ENCODE results near the gene MGMT.

MGMT gene

DNA sequence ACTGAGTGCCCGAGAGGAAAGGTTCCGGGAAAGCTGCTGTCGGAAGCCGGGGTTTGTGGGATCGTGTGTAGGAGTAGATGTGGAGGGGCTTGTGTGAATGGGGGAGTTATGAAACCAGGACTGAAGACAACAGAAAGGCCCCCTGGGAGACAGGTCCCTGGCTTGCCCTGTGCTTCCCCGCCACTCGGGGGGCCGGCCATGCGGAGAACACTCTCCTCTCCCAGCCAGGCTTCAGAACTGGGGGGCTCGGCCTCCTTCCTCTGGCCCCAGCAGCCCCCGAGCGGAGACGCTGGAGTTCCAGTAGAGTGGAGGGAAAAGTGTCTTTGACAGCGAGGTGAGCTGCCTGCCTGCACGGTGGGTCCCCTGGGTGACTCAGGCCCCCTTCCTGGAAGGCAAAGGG, 185.0 kb downstream of the MGMT start:
- DNase-seq (ENCODE audit: low read depth in 3 of 3, low spot score in 1 of 3): no peak

DNA sequence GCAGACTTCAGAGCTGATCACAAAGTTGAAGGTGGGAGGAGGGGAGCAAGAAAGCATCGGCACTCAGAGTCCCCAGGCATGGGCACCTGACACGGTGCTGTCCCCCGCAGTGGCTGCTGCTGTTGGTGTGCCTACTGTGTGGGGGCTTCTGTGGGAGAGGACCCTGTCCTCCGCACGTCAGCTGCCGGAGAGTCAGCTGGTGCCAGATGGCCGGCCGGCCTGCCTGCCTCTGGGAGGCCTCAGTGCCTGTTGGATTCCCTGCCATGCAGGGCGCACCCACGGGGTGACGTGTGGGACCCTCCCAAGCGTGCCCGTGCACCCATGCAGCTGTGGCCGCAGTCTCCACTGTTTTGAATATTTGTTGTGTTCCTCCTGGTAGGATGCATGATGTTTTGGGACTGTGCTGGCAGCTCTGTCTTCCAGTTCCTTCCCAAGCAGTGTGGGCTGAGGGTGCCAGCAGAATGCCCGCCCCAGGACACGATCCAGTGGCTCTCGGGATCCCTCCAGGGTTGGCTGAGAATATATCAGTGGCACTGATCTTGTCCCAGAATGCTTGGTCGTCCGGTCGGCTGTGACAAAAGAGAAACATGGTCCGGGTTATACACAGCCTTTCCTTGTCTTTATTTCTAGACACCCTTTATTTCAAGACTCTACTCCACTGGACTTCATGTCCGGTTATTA, 185.6 kb downstream of the MGMT start:
- DNase-seq (ENCODE audit: low read depth in 3 of 3, low spot score in 1 of 3): no peak

DNA sequence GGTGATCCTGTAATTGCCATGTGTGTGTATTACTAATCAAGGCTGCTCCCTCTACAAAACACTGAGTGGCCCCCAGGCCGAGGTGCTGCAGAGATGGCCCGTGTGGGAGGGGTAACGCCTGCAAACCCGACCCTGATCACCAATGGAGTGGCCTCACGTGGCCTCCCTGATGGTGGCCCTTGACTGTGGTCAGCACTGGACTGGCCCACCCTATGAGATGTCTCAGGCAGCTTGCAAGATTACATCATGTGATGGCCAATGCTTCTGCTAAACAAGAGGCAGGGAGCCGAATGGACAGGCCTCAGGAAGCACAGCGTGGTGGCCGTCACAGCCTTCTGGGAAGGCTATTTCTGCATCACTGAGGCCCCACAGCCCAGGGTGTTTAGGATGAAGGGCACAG, 186.4 kb downstream of the MGMT start:
- no peak for DNase-seq (ENCODE audit: low read depth in 3 of 3, low spot score in 1 of 3)

DNA sequence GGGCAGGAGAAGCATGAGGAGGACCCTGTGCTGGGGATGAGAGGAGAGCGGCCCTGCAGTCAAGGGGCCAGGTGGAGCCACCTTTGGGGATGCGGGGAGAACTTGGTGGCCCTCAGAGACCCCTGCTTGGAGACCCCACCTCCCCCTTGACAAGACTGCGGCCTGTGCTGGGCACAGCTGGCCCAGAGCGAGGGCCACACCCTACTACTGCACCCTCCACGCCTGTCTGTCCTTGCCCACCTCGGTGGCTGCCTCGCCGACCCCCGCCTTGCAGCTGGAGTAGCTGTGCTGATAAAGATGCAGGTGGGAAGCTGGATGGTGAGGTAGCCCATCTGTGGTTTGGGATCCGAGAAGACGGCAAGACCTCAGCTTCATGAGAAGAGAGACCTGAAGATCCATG, 186.8 kb downstream of the MGMT start:
- DNase-seq (ENCODE audit: low read depth in 3 of 3, low spot score in 1 of 3): no peak

GRCh38 chr10:129654461-129654860, 187.4 kb downstream of the MGMT start:
- no peak for DNase-seq (ENCODE audit: low read depth in 3 of 3, low spot score in 1 of 3)

DNA sequence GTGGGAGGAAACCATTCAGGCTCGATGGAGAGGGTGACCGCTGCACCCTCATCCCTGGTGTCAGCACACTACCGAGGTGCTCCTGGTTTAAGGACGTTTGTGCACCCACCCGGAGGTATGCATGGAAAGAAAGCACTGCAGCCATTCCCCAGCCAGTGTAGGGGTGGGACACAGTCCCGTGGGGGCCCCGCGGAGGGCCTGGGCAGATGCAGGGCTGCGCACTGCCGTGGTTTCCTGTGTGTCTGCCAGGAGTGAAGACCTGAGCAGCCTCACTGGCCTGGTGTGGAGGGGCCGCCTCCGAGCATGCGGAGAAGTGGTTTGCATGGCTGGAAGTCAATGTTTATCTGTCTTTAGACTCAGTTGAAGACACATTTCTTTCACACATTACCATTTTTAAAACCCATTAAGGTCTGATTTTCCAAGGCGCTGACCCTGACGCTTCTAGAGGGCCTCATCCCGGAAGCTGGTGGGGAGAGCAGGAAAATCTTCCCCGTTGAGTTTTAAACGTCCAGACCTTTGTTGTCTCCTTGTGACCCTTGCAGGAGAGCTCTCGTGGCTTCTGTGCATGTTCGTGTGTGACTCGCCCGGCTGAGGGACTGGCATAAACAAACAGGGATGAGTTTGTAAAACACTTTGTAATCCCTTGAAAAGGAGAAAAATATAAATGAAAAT, 188.1 kb downstream of the MGMT start:
- no peak for DNase-seq (ENCODE audit: low read depth in 3 of 3, low spot score in 1 of 3)

DNA sequence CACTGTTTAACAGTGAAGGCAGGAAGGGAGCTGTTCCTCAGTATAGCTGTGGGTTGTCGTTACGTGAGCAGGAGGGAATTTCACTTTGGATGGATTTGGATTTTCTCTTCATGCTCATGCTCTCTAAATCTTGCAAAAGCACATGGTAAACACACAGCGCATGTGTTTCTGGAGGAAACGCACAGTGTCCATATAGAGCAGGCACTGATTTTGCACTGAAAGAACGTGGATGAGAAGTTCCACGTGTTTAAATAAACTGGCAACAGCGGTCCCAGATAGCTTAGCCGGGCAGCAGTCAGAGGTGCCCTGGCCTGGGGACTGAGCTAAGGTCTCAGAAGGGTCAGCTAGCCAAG, 188.6 kb downstream of the MGMT start:
- DNase-seq (ENCODE audit: low read depth in 3 of 3, low spot score in 1 of 3): no peak

DNA sequence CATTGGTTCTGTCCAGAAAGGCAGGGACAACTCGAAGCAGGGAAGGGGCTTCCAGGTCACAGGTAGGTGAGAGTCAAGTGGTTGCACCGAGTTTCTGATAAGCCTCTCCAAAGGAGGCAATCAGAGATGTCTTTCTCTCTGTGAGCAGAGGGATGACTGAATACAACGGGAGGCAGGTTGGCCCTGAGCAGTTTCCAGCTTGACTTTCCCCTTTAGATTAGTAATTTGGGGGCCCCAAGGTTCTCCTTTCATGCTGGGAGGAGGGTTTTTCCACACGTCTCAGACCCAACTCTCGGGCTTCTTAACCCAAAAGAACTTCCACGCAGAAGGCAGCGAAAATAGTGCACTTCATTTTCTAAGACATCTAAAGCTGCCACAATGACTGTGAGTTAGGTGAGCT, 189.6 kb downstream of the MGMT start:
- DNase-seq (ENCODE audit: low read depth in 3 of 3, low spot score in 1 of 3): no peak

- no peak for DNase-seq (ENCODE audit: low read depth in 3 of 3, low spot score in 1 of 3)
Observed at GRCh38 chr10:129657297-129658017, 190.4 kb downstream of the MGMT start.

DNA sequence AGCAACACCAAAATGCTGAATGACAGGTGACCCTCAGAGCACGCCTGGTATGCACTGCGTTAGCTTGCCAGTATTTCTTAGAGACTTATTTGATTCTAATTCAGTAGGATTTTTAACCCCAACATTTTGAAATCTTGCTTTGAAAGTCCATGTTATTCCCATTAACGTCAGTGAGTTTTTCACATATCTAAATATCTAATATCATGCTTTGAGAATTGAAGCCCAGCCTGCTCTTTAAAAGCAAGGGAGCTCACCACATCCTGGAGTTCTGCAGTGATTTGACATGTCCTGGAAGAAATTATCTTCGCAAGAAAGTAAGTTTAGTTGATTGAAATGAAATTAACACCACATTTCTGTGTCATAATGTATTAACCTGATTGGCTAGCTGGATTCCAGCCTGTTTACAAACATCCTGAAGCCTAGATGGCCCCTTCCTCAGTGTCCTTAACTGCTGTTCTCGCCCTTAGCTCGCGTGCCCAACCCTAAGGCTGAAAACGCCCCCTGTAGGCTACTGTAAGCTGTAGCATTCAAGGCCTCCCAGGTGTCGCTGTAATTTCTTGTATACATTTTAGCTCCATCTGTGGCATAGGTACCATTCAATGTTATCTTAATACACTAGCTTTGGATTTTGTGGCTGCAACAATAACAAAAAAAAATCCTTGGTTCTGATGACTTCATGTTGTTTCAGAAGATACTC, 191.5 kb downstream of the MGMT start:
- DNase-seq (ENCODE audit: low read depth in 3 of 3, low spot score in 1 of 3): no peak

GRCh38 chr10:129659508-129660268, 192.6 kb downstream of the MGMT start:
- no peak for DNase-seq (ENCODE audit: low read depth in 3 of 3, low spot score in 1 of 3)

- DNase-seq (ENCODE audit: low read depth in 3 of 3, low spot score in 1 of 3): no peak
Observed at GRCh38 chr10:129660569-129660968, 193.5 kb downstream of the MGMT start.

- DNase-seq (ENCODE audit: low read depth in 3 of 3, low spot score in 1 of 3): no peak
Observed at GRCh38 chr10:129662426-129662825, 195.4 kb downstream of the MGMT start.

DNA sequence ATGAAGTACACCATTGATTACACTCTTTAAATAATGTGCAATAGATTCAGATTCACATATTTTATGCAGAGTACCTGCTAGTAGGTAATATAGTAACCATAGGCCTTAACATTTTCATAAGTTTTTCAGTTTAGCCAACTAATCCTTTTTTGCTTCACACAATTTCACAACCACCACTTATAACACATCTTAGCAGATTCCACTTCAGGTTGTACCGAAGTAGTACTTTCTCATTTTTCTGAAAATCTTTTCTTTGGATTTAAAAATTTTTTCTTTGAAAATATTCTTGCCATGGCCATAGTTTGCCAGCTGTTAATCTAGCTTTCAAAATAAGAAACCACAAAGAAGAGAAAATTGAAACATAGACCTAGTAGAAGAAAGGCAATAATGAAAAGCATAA, 203.1 kb downstream of the MGMT start:
- no peak for DNase-seq (ENCODE audit: low read depth in 3 of 3, low spot score in 1 of 3)

- DNase-seq (ENCODE audit: low read depth in 3 of 3, low spot score in 1 of 3): no peak
Observed at GRCh38 chr10:129673292-129673691, 206.3 kb downstream of the MGMT start.

- DNase-seq (ENCODE audit: low read depth in 3 of 3, low spot score in 1 of 3): no peak
Observed at GRCh38 chr10:129675027-129675769, 208.2 kb downstream of the MGMT start.

- DNase-seq (ENCODE audit: low read depth in 3 of 3, low spot score in 1 of 3): no peak
Observed at GRCh38 chr10:129676014-129676413, 209.0 kb downstream of the MGMT start.

GRCh38 chr10:129677377-129677927, 210.4 kb downstream of the MGMT start:
- no peak for DNase-seq (ENCODE audit: low read depth in 3 of 3, low spot score in 1 of 3)

DNA sequence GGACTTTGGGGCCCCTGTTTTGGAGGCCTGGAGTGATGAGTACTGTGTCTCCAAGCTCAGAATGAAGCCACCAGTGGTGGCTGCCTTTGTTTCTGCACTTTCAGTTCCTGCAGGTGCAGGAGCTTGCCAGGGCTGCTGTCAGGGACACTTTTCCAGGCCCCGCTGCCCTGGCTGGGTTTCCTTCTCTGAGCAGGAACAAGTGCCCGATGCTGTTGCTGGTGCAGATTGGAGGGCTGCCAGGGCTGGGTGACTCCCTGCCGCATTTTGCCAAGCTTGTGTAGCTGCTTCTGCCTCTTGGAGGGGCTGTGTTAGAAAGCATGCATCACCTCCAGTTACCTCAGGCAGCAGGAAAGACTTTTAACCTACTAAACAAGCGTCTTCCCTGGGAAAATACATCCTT, 211.1 kb downstream of the MGMT start:
- DNase-seq (ENCODE audit: low read depth in 3 of 3, low spot score in 1 of 3): no peak

- no peak for DNase-seq (ENCODE audit: low read depth in 3 of 3, low spot score in 1 of 3)
Observed at GRCh38 chr10:129679207-129679606, 212.2 kb downstream of the MGMT start.

Data from stimulated activated CD4-positive, alpha-beta T cell treated with anti-CD3 and anti-CD28 coated beads, TNF-alpha, amount 100 ng/mL, for 1 hour (primary cell).